Karpas-422 (cell line): Measurements from ENCODE around the gene CNR1. TPM values are rescaled to one million over a fixed set of nuclear protein-coding genes. Genes with fewer than 3 reads are reported as not detected.

ENCODE experiments used
- DNase-seq: peaks from one replicate; pipeline ENCODE4 v3.0.0-alpha.2; 2015
- H2AFZ ChIP-seq: fragments of 200-600 bp; sonication (generic); 2 replicates; pipeline ENCODE4 v1.6.1; 2014; ENCODE audit warnings: antibody characterized with exemption, low read length, mixed read lengths
- H3K27ac ChIP-seq: fragments of 200-600 bp; sonication (generic); 2 replicates; pipeline ENCODE4 v1.5.1; 2014; ENCODE audit warnings: mild to moderate bottlenecking, low read length, moderate library complexity
- H3K27me3 ChIP-seq: fragments of 200-600 bp; sonication (generic); 2 replicates; pipeline ENCODE4 v1.6.1; 2014; ENCODE audit warnings: low read length, mixed read lengths
- H3K36me3 ChIP-seq: fragments of 200-600 bp; sonication (generic); 2 replicates; pipeline ENCODE4 v1.6.1; 2014; ENCODE audit warnings: low read length, mixed read lengths; ENCODE audit not compliant: insufficient read depth
- H3K4me1 ChIP-seq: fragments of 200-600 bp; sonication (generic); 2 replicates; pipeline ENCODE4 v1.6.1; 2014; ENCODE audit warnings: mild to moderate bottlenecking, low read length, mixed read lengths
- H3K4me2 ChIP-seq: fragments of 200-600 bp; sonication (generic); 2 replicates; pipeline ENCODE4 v1.6.1; 2014; ENCODE audit warnings: low read length, low read depth, mild to moderate bottlenecking; ENCODE audit not compliant: poor library complexity, severe bottlenecking
- H3K4me3 ChIP-seq: fragments of 200-600 bp; sonication (generic); 2 replicates; pipeline ENCODE4 v1.5.1; 2014; ENCODE audit warnings: mild to moderate bottlenecking, antibody characterized with exemption, low read length, mixed read lengths
- H3K79me2 ChIP-seq: fragments of 200-600 bp; sonication (generic); 2 replicates; pipeline ENCODE4 v1.6.1; 2014; ENCODE audit warnings: mild to moderate bottlenecking, low read length, mixed read lengths
- H3K9ac ChIP-seq: fragments of 200-600 bp; sonication (generic); 2 replicates; pipeline ENCODE4 v1.6.0; 2014; ENCODE audit warnings: low read length
- H3K9me2 ChIP-seq: fragments of 200-600 bp; sonication (generic), shearing (Covaris generic); replicated peaks from 2 replicates; pipeline ENCODE4 v1.6.0; 2014; ENCODE audit warnings: mild to moderate bottlenecking, low read length, moderate library complexity; ENCODE audit not compliant: insufficient read depth
- H3K9me3 ChIP-seq: fragments of 300-700, 200-600 bp; sonication (generic); 2 replicates; pipeline ENCODE4 v1.6.1; 2014; ENCODE audit warnings: low read length, mixed read lengths
- H4K20me1 ChIP-seq: fragments of 200-600 bp; sonication (generic); 2 replicates; pipeline ENCODE4 v1.6.1; 2014; ENCODE audit warnings: mild to moderate bottlenecking, antibody characterized with exemption, low read length, low read depth; ENCODE audit not compliant: insufficient read depth
- total RNA-seq: library from RNA; depleted of rRNA; stranded (reverse); fragments of >200 nt; shearing (Covaris generic); gene quantifications from 2 replicates; pipeline ENCODE4 v1.2.3, GENCODE V29; 2014; ENCODE audit warnings: low replicate concordance

Gene CNR1
- total RNA-seq, 1 experiment from 2014 or later = 1.3 TPM

GRCh38 chr6:88177961-88178464 is 11.9 kb upstream of the CNR1 start:
- H3K4me3 ChIP-seq = no peak overlapping the region
- H4K20me1 ChIP-seq = no peaks in the 10 kb centered on the region
- no peak overlapping the region for H3K9ac ChIP-seq
- H3K36me3 ChIP-seq = no peaks in the 10 kb centered on the region
- H3K27me3 ChIP-seq = no peaks in the 10 kb centered on the region
- H3K4me2 ChIP-seq = peak overlapping the region; percentile 28
- peaks cover 45% of the 10 kb centered on the region for H3K4me1 ChIP-seq
- peak; percentile 77 for DNase-seq
- H3K27ac ChIP-seq = peak overlapping the region; percentile 50
- H3K79me2 ChIP-seq = no peaks in the 10 kb centered on the region
- no peaks in the 10 kb centered on the region for H3K9me3 ChIP-seq
- no peak overlapping the region for H2AFZ ChIP-seq
- H3K9me2 ChIP-seq = no peaks in the 10 kb centered on the region; the same call in 1 of the 2 replicates

- H3K9me3 ChIP-seq = no peaks in the 10 kb centered on the region
- no peaks in the 10 kb centered on the region; the same call in 1 of the 2 replicates for H3K9me2 ChIP-seq
- H3K27me3 ChIP-seq = no peaks in the 10 kb centered on the region
- no peak overlapping the region for H3K4me3 ChIP-seq
- H2AFZ ChIP-seq = no peak overlapping the region
- H3K79me2 ChIP-seq = no peaks in the 10 kb centered on the region
- DNase-seq = no peak
- H4K20me1 ChIP-seq = no peaks in the 10 kb centered on the region
- H3K4me2 ChIP-seq = no peak overlapping the region
- H3K36me3 ChIP-seq = no peaks in the 10 kb centered on the region
- no peak overlapping the region for H3K27ac ChIP-seq
- peaks cover 29% of the 10 kb centered on the region for H3K4me1 ChIP-seq
- H3K9ac ChIP-seq = no peak overlapping the region
Measured at GRCh38 chr6:88174906-88175305, 8.8 kb upstream of the CNR1 start.

GRCh38 chr6:88171312-88171711 is 5.2 kb upstream of the CNR1 start:
- Histone ChIP-seq H3K4me3 (no peak overlapping the region), H3K9me3 (no peaks in the 10 kb centered on the region), H2AFZ (no peak overlapping the region), H3K4me1 (peaks cover 19% of the 10 kb centered on the region), H3K4me2 (no peak overlapping the region), H3K9me2 (no peaks in the 10 kb centered on the region), H4K20me1 (no peaks in the 10 kb centered on the region), H3K9ac (no peak overlapping the region), H3K27ac (no peak overlapping the region), H3K79me2 (no peaks in the 10 kb centered on the region), H3K36me3 (no peaks in the 10 kb centered on the region), H3K27me3 (no peaks in the 10 kb centered on the region)
- no peak for DNase-seq

GRCh38 chr6:88168362-88168761 is 2.2 kb upstream of the CNR1 start:
- Histone ChIP-seq H3K36me3 (no peaks in the 10 kb centered on the region), H2AFZ (no peak overlapping the region), H3K9ac (no peak overlapping the region), H3K4me3 (no peak overlapping the region), H4K20me1 (no peaks in the 10 kb centered on the region), H3K9me2 (no peaks in the 10 kb centered on the region), H3K4me2 (no peak overlapping the region), H3K9me3 (no peaks in the 10 kb centered on the region), H3K79me2 (no peaks in the 10 kb centered on the region), H3K4me1 (peaks cover 31% of the 10 kb centered on the region), H3K27ac (no peak overlapping the region), H3K27me3 (no peaks in the 10 kb centered on the region)
- peak; percentile 55 for DNase-seq

- Histone ChIP-seq H3K4me1 (peaks cover 31% of the 10 kb centered on the region), H2AFZ (no peak overlapping the region), H3K27me3 (no peaks in the 10 kb centered on the region), H3K4me2 (peak overlapping the region; percentile 80), H3K9me2 (no peaks in the 10 kb centered on the region), H3K27ac (no peak overlapping the region), H3K36me3 (no peaks in the 10 kb centered on the region), H3K9ac (no peak overlapping the region), H3K79me2 (no peaks in the 10 kb centered on the region), H3K4me3 (peak overlapping the region; percentile 72; the same call in 1 of the 2 replicates), H4K20me1 (no peaks in the 10 kb centered on the region), H3K9me3 (no peaks in the 10 kb centered on the region)
- no peak for DNase-seq
Measured at GRCh38 chr6:88167352-88167937, 1.3 kb upstream of the CNR1 start.

- no peak overlapping the region for H3K27ac ChIP-seq
- peak overlapping the region; percentile 54 for H3K9ac ChIP-seq
- no peaks in the 10 kb centered on the region for H3K79me2 ChIP-seq
- no peaks in the 10 kb centered on the region for H3K9me2 ChIP-seq
- H3K4me3 ChIP-seq = peak overlapping the region; percentile 72
- peak overlapping the region; percentile 80 for H3K4me2 ChIP-seq
- H3K36me3 ChIP-seq = no peaks in the 10 kb centered on the region
- H3K9me3 ChIP-seq = no peaks in the 10 kb centered on the region
- peaks cover 31% of the 10 kb centered on the region for H3K4me1 ChIP-seq
- H4K20me1 ChIP-seq = no peaks in the 10 kb centered on the region
- H3K27me3 ChIP-seq = no peaks in the 10 kb centered on the region
- peak overlapping the region; percentile 94; the same call in 1 of the 2 replicates for H2AFZ ChIP-seq
- no peak for DNase-seq
Measured at GRCh38 chr6:88166493-88167351, 575 bp upstream of the CNR1 start.

- Histone ChIP-seq H3K9me2 (no peaks in the 10 kb centered on the region), H3K9ac (peak overlapping the region; percentile 54), H3K36me3 (no peaks in the 10 kb centered on the region), H2AFZ (peak overlapping the region; percentile 94; the same call in 1 of the 2 replicates), H3K27me3 (no peaks in the 10 kb centered on the region), H3K4me1 (peaks cover 31% of the 10 kb centered on the region), H3K4me3 (peak overlapping the region; percentile 72), H3K4me2 (peak overlapping the region; percentile 80), H3K27ac (no peak overlapping the region), H3K79me2 (no peaks in the 10 kb centered on the region), H4K20me1 (no peaks in the 10 kb centered on the region), H3K9me3 (no peaks in the 10 kb centered on the region)
- no peak for DNase-seq
Measured at GRCh38 chr6:88165087-88165843, 882 bp downstream of the CNR1 start.

- no peak for DNase-seq
- H3K9me3 ChIP-seq = no peaks in the 10 kb centered on the region
- H3K27me3 ChIP-seq = no peaks in the 10 kb centered on the region
- peaks cover 31% of the 10 kb centered on the region for H3K4me1 ChIP-seq
- no peak overlapping the region for H3K4me2 ChIP-seq
- H3K36me3 ChIP-seq = no peaks in the 10 kb centered on the region
- H3K9me2 ChIP-seq = no peaks in the 10 kb centered on the region
- no peaks in the 10 kb centered on the region for H4K20me1 ChIP-seq
- no peak overlapping the region for H3K4me3 ChIP-seq
- no peak overlapping the region for H3K27ac ChIP-seq
- no peaks in the 10 kb centered on the region for H3K79me2 ChIP-seq
- H2AFZ ChIP-seq = no peak overlapping the region
- H3K9ac ChIP-seq = no peak overlapping the region
Measured at GRCh38 chr6:88164061-88164460, 2.1 kb downstream of the CNR1 start.
